ENCODE results near the gene RBP3.

RBP3 gene

DNA sequence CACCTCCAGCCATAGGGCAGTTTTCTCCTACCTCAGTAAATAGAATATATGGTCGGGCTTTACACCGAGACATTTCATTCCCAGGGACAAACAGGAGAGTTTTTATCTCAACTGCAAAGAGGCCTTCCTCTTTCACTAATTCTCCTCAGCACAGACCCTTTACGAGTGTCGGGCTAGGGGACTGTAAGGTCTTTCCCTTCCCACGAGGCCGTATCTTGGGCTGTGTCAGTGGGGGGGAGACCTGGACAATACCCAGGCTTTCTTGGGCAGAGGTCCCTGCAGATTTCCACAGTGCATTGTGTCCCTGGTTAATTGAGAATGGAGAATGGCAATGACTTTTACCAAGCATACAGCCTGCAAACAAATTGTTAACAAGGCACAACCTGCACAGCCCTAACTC is 49.1 kb downstream of the RBP3 start:
- no peak for DNase-seq

- DNase-seq = no peak
These were observed 52.1 kb downstream of the RBP3 start for GRCh38 chr10:47400251-47400650.

DNA sequence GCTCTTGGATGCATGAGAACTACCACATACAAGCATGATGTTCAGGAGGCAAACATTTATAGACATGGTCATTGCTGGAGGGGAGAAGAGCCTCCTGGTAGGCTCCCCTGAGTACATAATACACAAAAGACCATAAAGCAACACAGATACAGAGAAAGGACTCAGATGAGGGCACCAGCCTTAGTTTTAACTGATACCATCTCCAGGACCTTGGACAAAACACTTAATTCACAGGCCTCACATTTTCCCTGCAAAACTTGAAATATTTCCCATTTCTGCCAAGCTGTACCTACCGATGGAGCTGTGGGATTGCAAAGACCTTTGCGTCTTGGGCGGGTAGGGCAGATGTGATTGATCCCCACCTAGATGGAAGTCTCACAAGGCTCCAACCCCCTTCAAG is 52.6 kb downstream of the RBP3 start:
- no peak for DNase-seq

- no peak for DNase-seq
These were observed 53.0 kb downstream of the RBP3 start for GRCh38 chr10:47401210-47401609.

DNA sequence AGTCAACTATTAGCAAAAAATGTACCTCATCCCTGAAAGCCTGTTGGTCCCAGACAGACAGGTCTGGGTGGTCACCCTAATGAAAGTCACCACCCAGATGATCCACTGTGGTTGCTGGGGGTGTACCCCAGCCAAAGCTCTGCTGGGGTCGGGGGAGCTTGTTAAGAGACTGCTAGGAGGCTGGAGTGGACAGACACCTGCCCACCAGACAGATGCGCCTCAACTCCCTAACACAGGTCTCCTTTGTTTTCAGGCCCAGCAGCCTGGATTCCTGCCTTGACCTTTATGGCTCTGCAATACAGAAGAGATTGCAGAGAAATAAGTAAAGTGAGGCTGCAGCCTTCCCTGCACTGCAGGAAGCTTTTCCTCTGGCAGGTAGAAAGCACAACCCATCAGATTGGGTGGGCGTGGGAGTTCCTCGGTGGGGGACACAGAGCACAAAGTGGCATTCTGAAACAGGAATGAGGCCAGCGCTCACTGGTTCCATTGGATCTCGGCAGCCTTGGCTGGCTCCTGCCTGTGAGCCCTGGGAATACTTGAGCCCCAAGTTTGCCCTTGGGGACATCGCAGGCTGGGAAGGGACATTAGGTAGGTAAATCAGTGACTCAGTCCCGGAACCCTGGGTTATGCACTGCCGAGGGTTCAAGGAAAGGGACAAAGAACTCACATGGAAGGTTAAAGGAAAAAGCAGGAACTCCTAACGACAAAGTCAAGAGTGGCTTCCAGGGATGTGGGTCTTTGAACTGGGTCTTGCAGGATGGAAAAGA is 53.9 kb downstream of the RBP3 start:
- DNase-seq = no peak

DNA sequence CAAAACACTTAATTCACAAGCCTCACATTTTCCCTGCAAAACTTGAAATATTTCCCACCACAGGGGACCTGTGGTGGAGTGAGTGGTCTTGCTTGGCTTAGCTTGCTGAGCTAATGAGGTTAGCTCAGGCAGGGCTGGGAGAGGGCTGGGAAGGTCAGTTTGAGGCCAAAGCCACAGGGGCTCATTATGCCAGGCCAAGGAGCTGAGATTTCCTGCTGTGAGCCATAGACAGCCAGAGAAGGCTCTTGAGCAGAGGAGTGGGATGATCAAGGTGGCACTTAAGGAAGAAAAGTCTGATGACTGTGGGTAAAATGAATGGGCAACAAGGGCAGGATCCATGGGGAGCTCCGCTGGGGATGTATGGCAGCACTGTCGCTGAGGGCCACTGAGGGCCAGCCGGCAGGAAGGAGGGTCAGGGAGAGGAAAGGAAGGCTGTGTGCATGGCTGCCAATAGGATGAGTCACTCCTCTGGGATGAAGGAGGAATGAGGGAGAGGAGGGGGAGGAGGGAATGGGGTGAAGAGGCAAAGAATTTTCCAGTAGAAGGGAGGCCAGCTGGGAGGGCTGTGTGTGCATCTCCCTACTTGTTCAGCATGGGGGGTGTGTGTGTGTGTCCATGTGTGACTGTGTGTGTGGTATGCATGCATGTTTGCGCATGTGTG is 54.6 kb downstream of the RBP3 start:
- peak in 3 of 51 donors; percentile 17 to 47 (median 24) for DNase-seq

- DNase-seq = no peak
These were observed 55.5 kb downstream of the RBP3 start for GRCh38 chr10:47403446-47404318.

DNA sequence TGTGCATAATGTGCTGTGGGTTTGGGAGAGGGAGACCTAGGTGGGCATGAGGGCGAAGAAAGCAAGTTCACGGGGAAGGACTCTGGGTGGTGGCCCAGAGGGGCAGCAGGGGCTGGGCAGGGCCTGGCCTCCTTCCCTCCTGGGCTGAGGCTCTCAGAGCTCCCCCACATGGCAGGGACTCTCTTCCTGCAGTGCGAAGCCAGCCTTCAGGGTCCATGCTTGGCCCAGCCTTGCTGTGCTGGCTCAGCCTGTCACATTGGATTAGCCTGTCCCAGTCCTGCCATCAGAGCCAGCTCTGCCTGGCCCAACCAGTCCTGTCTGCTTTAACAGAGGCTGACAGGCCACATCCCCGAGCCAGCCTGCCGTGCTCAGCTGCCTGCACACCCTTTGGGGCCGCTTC is 56.3 kb downstream of the RBP3 start:
- no peak for DNase-seq

DNA sequence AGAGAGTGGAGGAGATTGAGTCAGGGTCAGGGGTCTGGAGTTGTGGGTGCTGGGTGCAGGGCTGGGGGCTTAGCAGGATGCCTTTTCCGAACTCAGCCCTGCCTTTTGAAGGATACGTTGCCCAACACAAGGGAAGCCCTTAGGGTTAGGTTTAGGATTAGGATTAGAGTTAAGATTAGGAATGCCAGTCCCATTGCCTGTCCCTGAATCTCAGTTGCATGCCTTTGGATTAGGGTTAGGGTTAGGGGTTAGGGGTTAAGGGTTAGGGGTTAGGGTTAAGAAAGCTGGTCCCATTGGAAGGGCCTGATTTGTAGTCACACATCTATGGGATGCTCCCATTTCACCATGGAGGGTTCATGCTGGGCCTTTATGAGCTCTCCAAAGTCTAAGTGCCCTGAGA is 56.8 kb downstream of the RBP3 start:
- no peak for DNase-seq

- no peak for DNase-seq
These were observed 57.8 kb downstream of the RBP3 start for GRCh38 chr10:47405857-47406547.

DNA sequence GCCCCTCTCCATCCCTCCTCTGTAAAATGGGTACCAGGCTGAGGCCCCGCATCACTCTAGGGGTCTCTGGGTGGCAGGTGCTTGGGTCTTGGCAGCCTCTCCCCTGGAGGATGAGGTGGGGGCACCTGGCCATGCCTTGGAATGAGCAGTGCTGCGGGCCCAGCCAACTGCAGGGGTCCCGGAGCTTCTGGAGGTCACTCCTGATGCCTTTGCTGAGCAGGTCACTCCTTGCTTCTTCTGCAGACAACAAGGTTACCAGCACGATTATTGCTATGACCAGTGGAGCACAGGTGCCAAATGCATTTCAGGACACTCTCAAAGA is 58.3 kb downstream of the RBP3 start:
- no peak for DNase-seq

DNA sequence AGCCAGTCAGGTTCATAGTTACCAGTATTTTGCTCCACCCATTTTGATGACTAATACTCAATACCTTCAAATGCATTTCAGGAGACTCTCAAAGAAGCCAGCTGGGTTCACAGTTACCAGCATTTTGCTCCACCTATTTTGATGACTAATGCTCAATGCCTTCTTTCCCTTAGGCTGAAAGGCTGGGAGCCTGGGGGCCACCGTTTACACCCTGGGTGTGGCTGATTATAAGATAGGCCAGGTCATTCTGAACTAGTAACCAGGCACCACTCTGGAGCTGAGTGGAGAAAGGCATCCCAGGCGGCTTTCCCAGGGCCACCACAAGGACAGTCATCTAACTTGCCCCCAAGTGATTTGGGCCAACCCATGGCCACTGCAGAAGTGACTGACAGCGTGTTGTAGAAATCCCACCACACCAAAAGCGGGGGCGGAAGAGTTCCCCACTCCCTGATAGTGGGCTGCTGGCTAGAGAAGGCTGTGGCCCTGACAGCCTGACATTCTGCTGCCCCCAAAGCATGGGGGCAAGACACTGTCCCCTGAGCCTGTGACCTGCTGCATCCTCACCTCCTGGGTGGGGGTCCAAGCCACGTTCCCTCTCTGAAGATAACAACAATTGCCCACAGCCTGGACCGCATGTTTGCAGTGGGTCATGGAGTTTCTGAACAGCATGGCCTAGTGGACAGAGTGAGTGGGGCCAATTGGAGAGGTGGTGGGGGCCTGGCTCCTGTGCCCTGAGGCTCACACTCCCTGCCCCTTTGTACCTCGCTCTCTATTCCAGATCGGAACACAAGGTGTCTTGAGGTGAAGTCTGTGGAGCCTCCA is 58.9 kb downstream of the RBP3 start:
- DNase-seq = no peak
